KOPT-K1 (cell line): ENCODE results near the gene SLC25A30.
"Not testable (repeated sequence)": the region's sequence is repeated elsewhere in the genome, so short reads cannot be mapped to it uniquely, and the experiment has no call there.

Experiments used
- H3K27ac ChIP-seq: fragments of 200-600 bp; sonication (generic); 2 replicates; pipeline ENCODE4 v1.5.1; 2016; ENCODE audit warnings: antibody characterized with exemption, mild to moderate bottlenecking, low read depth, low read length; ENCODE audit not compliant: poor library complexity, severe bottlenecking
- H3K36me3 ChIP-seq: fragments of 200-600 bp; sonication (generic); 2 replicates; pipeline ENCODE4 v1.5.1; 2017; ENCODE audit warnings: antibody characterized with exemption, mild to moderate bottlenecking, low read length, moderate library complexity; ENCODE audit not compliant: insufficient read depth
- H3K9me3 ChIP-seq: fragments of 200-600 bp; sonication (generic); 2 replicates; pipeline ENCODE4 v1.5.1; 2017; ENCODE audit warnings: antibody characterized with exemption, low read length, mild to moderate bottlenecking; ENCODE audit not compliant: insufficient read depth, poor library complexity, severe bottlenecking

The SLC25A30 gene

DNA sequence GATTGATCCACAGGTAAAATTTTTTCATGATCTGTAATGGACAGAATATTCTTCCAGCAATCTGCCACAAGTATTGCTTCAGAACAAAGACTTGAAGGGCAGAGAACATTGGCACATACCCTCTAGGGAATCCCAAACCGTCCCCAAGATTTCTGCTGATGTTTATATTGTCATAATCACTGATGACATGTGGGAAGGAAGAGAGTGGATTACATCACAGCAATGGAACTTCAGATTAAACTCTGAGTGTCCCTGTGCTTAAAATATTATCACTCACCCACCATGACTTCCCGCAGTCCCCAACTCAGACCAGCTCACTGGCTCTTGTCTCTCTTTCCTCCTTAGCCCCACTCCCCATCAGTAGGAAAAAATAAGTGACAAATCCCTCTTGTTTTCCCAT is 68.7 kb downstream of the SLC25A30 start:
- Histone ChIP-seq H3K27ac (no peak overlapping the region), H3K36me3 (peaks cover 72% of the 10 kb centered on the region), H3K9me3 (no peaks in the 10 kb centered on the region)

- not testable (repeated sequence) for H3K9me3 ChIP-seq, H3K27ac ChIP-seq
- peaks cover 47% of the 10 kb centered on the region for H3K36me3 ChIP-seq
Observed at GRCh38 chr13:45344064-45344463, 74.1 kb downstream of the SLC25A30 start.
